Activated naive CD8-positive, alpha-beta T cell treated with anti-CD3 and anti-CD28 coated beads for 36 hours (primary cell): ENCODE measurements around the gene TMEM117. TPM values are rescaled to one million over a fixed set of nuclear protein-coding genes. Genes with fewer than 3 reads are reported as not detected.
"Not testable (repeated sequence)": the region's sequence is repeated elsewhere in the genome, so short reads cannot be mapped to it uniquely, and the experiment has no call there.

Experiments
- DNase-seq: peaks from one replicate; pipeline ENCODE4 v3.0.0; 2021
- H3K27ac Mint-ChIP-seq: one replicate; pipeline ENCODE4 v1.8.0; 2022; ENCODE audit warnings: mild to moderate bottlenecking, moderate library complexity, mixed read lengths
- H3K27me3 Mint-ChIP-seq: one replicate; pipeline ENCODE4 v1.8.0; 2022; ENCODE audit warnings: mild to moderate bottlenecking, mixed read lengths
- H3K36me3 Mint-ChIP-seq: one replicate; pipeline ENCODE4 v1.8.0; 2021; ENCODE audit warnings: mild to moderate bottlenecking, mixed read lengths
- H3K4me1 Mint-ChIP-seq: one replicate; pipeline ENCODE4 v1.8.0; 2021; ENCODE audit warnings: mixed read lengths
- H3K4me3 Mint-ChIP-seq: one replicate; pipeline ENCODE4 v1.8.0; 2022; ENCODE audit warnings: mild to moderate bottlenecking, moderate library complexity, mixed read lengths
- H3K9me3 Mint-ChIP-seq: one replicate; pipeline ENCODE4 v1.8.0; 2022; ENCODE audit warnings: mixed read lengths
- total RNA-seq, 2 experiments: library from RNA; stranded (reverse); gene quantifications; one replicate each; pipeline ENCODE4 v1.2.3, GENCODE V29; 2021

Gene TMEM117
- total RNA-seq, 2 experiments from 2014 or later: 0.68 to 0.74 TPM

GRCh38 chr12:44026926-44027325 is 191.0 kb downstream of the TMEM117 start:
- DNase-seq, H3K27me3 Mint-ChIP-seq, H3K36me3 Mint-ChIP-seq, H3K4me3 Mint-ChIP-seq, H3K9me3 Mint-ChIP-seq, H3K27ac Mint-ChIP-seq, H3K4me1 Mint-ChIP-seq: not testable (repeated sequence)

- Mint-ChIP-seq H3K36me3 (peaks cover 12% of the 10 kb centered on the region), H3K9me3 (peaks cover 8% of the 10 kb centered on the region), H3K27me3 (no peaks in the 10 kb centered on the region), H3K4me1 (no peaks in the 10 kb centered on the region), H3K4me3 (no peak overlapping the region), H3K27ac (no peak overlapping the region)
- no peak for DNase-seq
These were observed 193.3 kb downstream of the TMEM117 start for GRCh38 chr12:44029194-44029593.

GRCh38 chr12:44031472-44032185 is 195.7 kb downstream of the TMEM117 start:
- no peak overlapping the region for H3K27ac Mint-ChIP-seq
- peaks cover 8% of the 10 kb centered on the region for H3K9me3 Mint-ChIP-seq
- DNase-seq: no peak
- peaks cover 12% of the 10 kb centered on the region for H3K36me3 Mint-ChIP-seq
- H3K4me1 Mint-ChIP-seq: no peaks in the 10 kb centered on the region
- no peak overlapping the region for H3K4me3 Mint-ChIP-seq
- no peaks in the 10 kb centered on the region for H3K27me3 Mint-ChIP-seq

- Mint-ChIP-seq H3K4me3 (no peak overlapping the region), H3K9me3 (peaks cover 5% of the 10 kb centered on the region)
These were observed 199.0 kb downstream of the TMEM117 start for GRCh38 chr12:44034906-44035305.

GRCh38 chr12:44036875-44037443 is 201.1 kb downstream of the TMEM117 start:
- peaks cover 5% of the 10 kb centered on the region for H3K36me3 Mint-ChIP-seq
- no peak for DNase-seq
- H3K4me1 Mint-ChIP-seq: no peaks in the 10 kb centered on the region
- no peaks in the 10 kb centered on the region for H3K27me3 Mint-ChIP-seq
- no peak overlapping the region for H3K27ac Mint-ChIP-seq
- no peak overlapping the region for H3K4me3 Mint-ChIP-seq
- no peaks in the 10 kb centered on the region for H3K9me3 Mint-ChIP-seq

More at GRCh38 chr12:44034906-44035305, 199.0 kb downstream of the TMEM117 start:
- Mint-ChIP-seq H3K4me1 (no peaks in the 10 kb centered on the region), H3K27me3 (no peaks in the 10 kb centered on the region), H3K36me3 (peaks cover 6% of the 10 kb centered on the region), H3K27ac (no peak overlapping the region)
- DNase-seq: no peak

- Mint-ChIP-seq H3K4me3 (no peak overlapping the region), H3K27me3 (no peaks in the 10 kb centered on the region)
These were observed 202.5 kb downstream of the TMEM117 start for GRCh38 chr12:44038411-44038810.

GRCh38 chr12:44044491-44044890 is 208.6 kb downstream of the TMEM117 start:
- not testable (repeated sequence) for H3K4me1 Mint-ChIP-seq, H3K27me3 Mint-ChIP-seq, DNase-seq, H3K27ac Mint-ChIP-seq, H3K9me3 Mint-ChIP-seq, H3K4me3 Mint-ChIP-seq
- peaks cover 10% of the 10 kb centered on the region for H3K36me3 Mint-ChIP-seq

More at GRCh38 chr12:44038411-44038810, 202.5 kb downstream of the TMEM117 start:
- no peaks in the 10 kb centered on the region for H3K4me1 Mint-ChIP-seq
- no peak overlapping the region for H3K27ac Mint-ChIP-seq
- peaks cover 3% of the 10 kb centered on the region for H3K36me3 Mint-ChIP-seq
- DNase-seq: no peak
- no peaks in the 10 kb centered on the region for H3K9me3 Mint-ChIP-seq

- peaks cover 1% of the 10 kb centered on the region for H3K9me3 Mint-ChIP-seq
- no peaks in the 10 kb centered on the region for H3K4me1 Mint-ChIP-seq
- no peak for DNase-seq
- no peak overlapping the region for H3K27ac Mint-ChIP-seq
- no peaks in the 10 kb centered on the region for H3K27me3 Mint-ChIP-seq
- H3K4me3 Mint-ChIP-seq: no peak overlapping the region
- H3K36me3 Mint-ChIP-seq: peaks cover 10% of the 10 kb centered on the region
These were observed 211.0 kb downstream of the TMEM117 start for GRCh38 chr12:44046732-44047417.

GRCh38 chr12:44052554-44052953 is 216.7 kb downstream of the TMEM117 start:
- Mint-ChIP-seq H3K27ac (no peak overlapping the region), H3K27me3 (no peaks in the 10 kb centered on the region), H3K4me3 (no peak overlapping the region), H3K9me3 (peaks cover 1% of the 10 kb centered on the region), H3K36me3 (peaks cover 5% of the 10 kb centered on the region), H3K4me1 (no peaks in the 10 kb centered on the region)
- DNase-seq: no peak

- no peak for DNase-seq
- Mint-ChIP-seq H3K4me1 (no peaks in the 10 kb centered on the region), H3K36me3 (peaks cover 3% of the 10 kb centered on the region), H3K27me3 (no peaks in the 10 kb centered on the region), H3K4me3 (no peak overlapping the region), H3K27ac (no peak overlapping the region), H3K9me3 (no peaks in the 10 kb centered on the region)
These were observed 217.8 kb downstream of the TMEM117 start for GRCh38 chr12:44053549-44054127.

- no peak overlapping the region for H3K27ac Mint-ChIP-seq
- H3K36me3 Mint-ChIP-seq: no peaks in the 10 kb centered on the region
- no peak overlapping the region for H3K4me3 Mint-ChIP-seq
- H3K9me3 Mint-ChIP-seq: no peaks in the 10 kb centered on the region
- DNase-seq: no peak
- H3K27me3 Mint-ChIP-seq: no peaks in the 10 kb centered on the region
- no peaks in the 10 kb centered on the region for H3K4me1 Mint-ChIP-seq
These were observed 218.4 kb downstream of the TMEM117 start for GRCh38 chr12:44054281-44054680.

GRCh38 chr12:44058366-44058765 is 222.5 kb downstream of the TMEM117 start:
- no peak for DNase-seq
- no peaks in the 10 kb centered on the region for H3K27me3 Mint-ChIP-seq
- no peaks in the 10 kb centered on the region for H3K9me3 Mint-ChIP-seq
- H3K36me3 Mint-ChIP-seq: no peaks in the 10 kb centered on the region
- no peak overlapping the region for H3K27ac Mint-ChIP-seq
- no peaks in the 10 kb centered on the region for H3K4me1 Mint-ChIP-seq
- no peak overlapping the region for H3K4me3 Mint-ChIP-seq

- Mint-ChIP-seq H3K27me3 (no peaks in the 10 kb centered on the region), H3K4me1 (no peaks in the 10 kb centered on the region), H3K36me3 (no peaks in the 10 kb centered on the region)
These were observed 223.6 kb downstream of the TMEM117 start for GRCh38 chr12:44059476-44059875.

GRCh38 chr12:44063671-44064070 is 227.8 kb downstream of the TMEM117 start:
- Mint-ChIP-seq H3K9me3 (no peaks in the 10 kb centered on the region), H3K4me1 (no peaks in the 10 kb centered on the region), H3K27me3 (no peaks in the 10 kb centered on the region)

More at GRCh38 chr12:44059476-44059875, 223.6 kb downstream of the TMEM117 start:
- Mint-ChIP-seq H3K9me3 (no peaks in the 10 kb centered on the region), H3K27ac (no peak overlapping the region), H3K4me3 (no peak overlapping the region)
- DNase-seq: no peak

GRCh38 chr12:44076871-44077270 is 241.0 kb downstream of the TMEM117 start:
- no peaks in the 10 kb centered on the region for H3K9me3 Mint-ChIP-seq
- H3K36me3 Mint-ChIP-seq: no peaks in the 10 kb centered on the region
- no peak for DNase-seq
- no peaks in the 10 kb centered on the region for H3K27me3 Mint-ChIP-seq
- H3K27ac Mint-ChIP-seq: no peak overlapping the region
- peaks cover 3% of the 10 kb centered on the region for H3K4me1 Mint-ChIP-seq
- no peak overlapping the region for H3K4me3 Mint-ChIP-seq

More at GRCh38 chr12:44063671-44064070, 227.8 kb downstream of the TMEM117 start:
- no peak overlapping the region for H3K4me3 Mint-ChIP-seq
- DNase-seq: no peak
- no peaks in the 10 kb centered on the region for H3K36me3 Mint-ChIP-seq
- H3K27ac Mint-ChIP-seq: no peak overlapping the region
